Measurements from ENCODE around the gene SUN2.

GRCh38 chr22:38729946-38730345 is 25.9 kb downstream of the SUN2 start:
- TF ChIP-seq CTCF (IDR thresholded peaks at IDR 0.05): no peak
- TF ChIP-seq POLR2A (IDR thresholded peaks at IDR 0.05): no peak
